Measurements from ENCODE around the gene SYT9. TPM values are rescaled to one million over a fixed set of nuclear protein-coding genes. Genes with fewer than 3 reads are reported as not detected.

SYT9 gene
- total and polyA plus RNA-seq, 2 of the 8 experiments (the other 6 are each of a cell fraction or from before 2014, with no cell fraction given) = 1.5 to 2.9 TPM

DNA sequence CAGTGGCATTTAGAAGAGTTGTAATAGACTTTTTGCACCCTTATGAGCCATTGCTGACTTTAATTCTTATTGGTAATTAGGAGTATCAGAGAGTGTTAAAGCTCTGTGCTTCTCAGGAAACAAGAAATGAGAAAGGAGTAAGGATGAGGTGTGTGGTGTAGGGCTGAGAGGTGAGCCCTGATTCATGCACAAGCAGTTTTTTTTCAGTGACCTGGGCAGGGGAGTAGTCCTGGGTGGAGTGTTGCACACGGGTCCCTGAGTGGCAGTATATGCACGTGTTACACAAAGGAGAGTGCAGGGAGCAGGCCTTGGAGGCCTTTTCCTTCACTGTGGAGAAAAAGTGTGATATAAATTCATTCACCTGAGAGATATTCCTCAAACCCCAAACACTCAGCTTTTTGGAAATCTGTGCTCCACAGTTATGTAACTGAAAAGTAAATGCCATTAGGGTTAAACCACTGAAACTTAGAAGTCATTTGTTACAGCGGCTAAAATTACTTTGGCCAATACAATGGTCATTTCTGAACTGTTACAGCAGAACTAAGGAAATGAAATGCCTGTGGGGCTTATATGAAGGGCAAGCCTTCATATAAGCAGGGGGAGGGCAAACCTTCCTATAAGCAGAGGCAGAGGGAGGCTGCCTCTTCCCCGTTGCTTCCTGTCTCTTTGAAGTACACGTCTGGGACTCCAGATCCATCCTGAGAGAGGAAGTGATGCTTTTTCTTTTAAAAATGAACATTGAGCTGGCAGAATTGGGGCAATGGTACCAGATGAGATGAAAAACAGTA, 171.0 kb downstream of the SYT9 start:
- H3K4me3 ChIP-seq (ENCODE audit: extremely low read depth in 1 of 4, insufficient read depth in 2 of 4, low read depth in 3 of 4, low read length in 4 of 4) = no peak overlapping the region
- H3K4ac ChIP-seq (replicated peaks; ENCODE audit: insufficient read length, low read depth, low read length) = no peak overlapping the region
- POLR2A ChIA-PET (ENCODE audit: partially characterized antibody) = no interaction called here
- H2BK120ac ChIP-seq (replicated peaks; ENCODE audit: low read depth, low read length) = no peak overlapping the region
- no peak overlapping the region for H2BK5ac ChIP-seq (ENCODE audit: low read depth, low read length)
- WGBS, 2 experiments (ENCODE audit: extremely low coverage in 1 of 2, insufficient coverage in 1 of 2, insufficient read length in 1 of 2, insufficient replicate concordance in 2 of 2, low coverage in 1 of 2, low lambda C conversion rate in 2 of 2, missing lambda C conversion rate in 1 of 2) = 90% methylated on average over 5 of the region's 5 CpGs; no CpG with 5 or more reads in 1 of the 2 experiments
- H3K9me3 ChIP-seq (ENCODE audit: insufficient read depth in 2 of 2, low read depth in 1 of 2, low read length in 1 of 2) = no peaks in the 10 kb centered on the region
- no peak overlapping the region for H4K91ac ChIP-seq (replicated peaks; ENCODE audit: insufficient read length, low read length)
- peaks cover 0 to 2% (median 0%) of the 10 kb centered on the region in 4 experiments; a peak in 1 of 7 replicates for H3K4me1 ChIP-seq (replicated peaks in 1 of 4; ENCODE audit: control insufficient read depth in 3 of 4, insufficient read depth in 4 of 4, low read length in 3 of 4)
- H3K27ac ChIP-seq (ENCODE audit: low read depth, low read length) = no peak overlapping the region
- H2BK12ac ChIP-seq (ENCODE audit: low read depth, low read length) = no peak overlapping the region
- no peaks in the 10 kb centered on the region for H4K20me1 ChIP-seq (replicated peaks in 1 of 2; ENCODE audit: control insufficient read depth in 1 of 2, insufficient read depth in 2 of 2, low read length in 2 of 2)
- H3K4me2 ChIP-seq (ENCODE audit: insufficient read depth in 1 of 2, low read depth in 2 of 2, low read length in 2 of 2) = no peak overlapping the region
- H4K5ac ChIP-seq (ENCODE audit: insufficient read length, low read depth, low read length) = no peak overlapping the region
- no peak overlapping the region for H4K8ac ChIP-seq (ENCODE audit: extremely low read depth, insufficient read depth, low read length)
- no peak overlapping the region for H3K23ac ChIP-seq (ENCODE audit: insufficient read length)
- no peak overlapping the region for H2BK15ac ChIP-seq (ENCODE audit: low read length)
- no peaks in the 10 kb centered on the region for H3K79me2 ChIP-seq (ENCODE audit: control insufficient read depth in 1 of 2, insufficient read depth in 2 of 2, low read length in 2 of 2)
- H2BK20ac ChIP-seq (ENCODE audit: low read length) = no peak overlapping the region
- no peak overlapping the region for H3K18ac ChIP-seq (ENCODE audit: extremely low read depth, low read length)
- H3K36me3 ChIP-seq (ENCODE audit: control insufficient read depth in 2 of 4, insufficient read depth in 4 of 4, low read length in 3 of 4) = no peaks in the 10 kb centered on the region
- H3K79me1 ChIP-seq (ENCODE audit: low read depth, low read length) = no peaks in the 10 kb centered on the region
- no peak overlapping the region for H3K9ac ChIP-seq (replicated peaks in 1 of 4; ENCODE audit: extremely low read depth in 1 of 4, low read depth in 3 of 4, low read length in 3 of 4)
- FAIRE-seq (no peak), DNase-seq (ENCODE audit: low read depth in 1 of 2, low spot score in 2 of 2) (no peak)
- H2AFZ ChIP-seq (ENCODE audit: low read length) = no peak overlapping the region
- no peak overlapping the region for H3K56ac ChIP-seq (replicated peaks; ENCODE audit: insufficient read length, low read depth, low read length)
- H3K27me3 ChIP-seq (replicated peaks in 1 of 4; ENCODE audit: control insufficient read depth in 3 of 4, extremely low read depth in 1 of 4, insufficient read depth in 3 of 4, low read length in 3 of 4) = no peaks in the 10 kb centered on the region
- H3K14ac ChIP-seq (ENCODE audit: insufficient read length) = no peak overlapping the region
- H3K23me2 ChIP-seq (ENCODE audit: low read depth, low read length) = no peaks in the 10 kb centered on the region
- CTCF ChIA-PET (ENCODE audit: partially characterized antibody) = interaction anchor here (1.0 to 4.7 kb wide), 6 partner anchors 8 to 668 kb away, joined by 3 to 31 read pairs (median 4); no protein-coding TSS in a partner anchor
- H2AK5ac ChIP-seq (ENCODE audit: low read depth, low read length) = no peak overlapping the region
- TF ChIP-seq TBP (IDR thresholded peaks at IDR 0.05; ENCODE audit: low read depth, low read length) = no peak
- no peak for TF ChIP-seq RNF2 (IDR thresholded peaks at IDR 0.05; ENCODE audit: borderline replicate concordance, low read depth, low read length, missing control alignments, poor library complexity, severe bottlenecking)

All from H1 (cell line).